Midbrain (tissue), 1 donor: Measurements from ENCODE around the gene WNT2B.

Experiments used
- DNase-seq: peaks from one replicate; lab custom pipeline; 2025; lab: John Stamatoyannopoulos, UW

Gene WNT2B

DNA sequence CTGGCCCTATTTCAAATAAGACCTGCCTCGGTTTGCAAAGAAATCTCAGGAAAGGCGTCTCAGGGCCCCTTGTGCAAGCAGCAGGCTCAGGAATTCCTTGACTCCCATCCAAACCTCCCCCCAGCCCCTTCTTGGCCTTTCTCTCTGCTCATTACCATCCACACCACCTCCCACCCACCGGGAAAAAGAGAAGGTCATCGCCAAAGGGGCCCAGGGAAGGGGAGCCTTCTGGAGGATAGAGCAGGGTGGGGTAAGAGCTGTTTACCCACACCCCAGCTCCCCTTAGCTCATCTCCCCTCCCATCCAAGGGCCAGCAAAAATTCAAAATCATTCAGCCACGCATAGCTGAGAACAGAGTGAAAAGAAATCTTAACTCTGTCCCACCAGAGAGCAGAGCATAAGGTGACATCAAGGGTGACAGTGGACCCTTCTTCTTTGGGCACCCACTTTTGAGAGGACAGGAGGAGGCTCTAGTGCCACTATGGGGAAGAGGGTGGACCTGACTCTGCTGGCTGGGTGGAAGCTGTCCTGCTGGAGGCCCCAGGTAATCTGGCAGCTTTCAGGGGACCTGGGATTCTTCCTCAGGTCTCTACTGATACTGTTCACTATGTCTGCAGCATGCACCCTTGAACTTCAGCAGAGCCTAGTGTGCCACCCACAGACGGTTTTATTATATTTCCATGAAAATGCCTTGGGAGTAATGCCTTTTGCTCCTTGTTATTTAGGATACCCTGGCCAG, 3.9 kb upstream of the WNT2B start:
- DNase-seq: no peak

- no peak for DNase-seq
Observed at GRCh38 chr1:112505400-112505785, 3.4 kb upstream of the WNT2B start.

DNA sequence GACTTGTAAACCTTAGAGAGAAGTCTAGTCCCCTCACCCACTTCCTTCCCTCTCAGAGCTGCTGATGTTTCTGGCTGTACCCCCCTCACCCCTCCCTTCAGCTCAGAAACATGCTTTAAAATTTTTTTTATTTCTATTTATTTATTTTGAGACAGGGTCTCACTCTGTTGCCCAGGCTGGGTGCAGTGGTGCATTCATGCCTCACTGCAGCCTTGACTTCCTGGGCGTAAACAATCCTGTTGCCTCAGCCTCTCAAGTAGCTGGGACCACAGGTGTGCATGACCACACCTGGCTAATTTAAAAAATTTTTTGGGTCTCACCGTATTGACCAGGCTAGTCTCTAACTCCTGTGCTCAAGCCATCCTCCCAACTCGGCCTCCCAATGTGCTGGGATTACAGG, 2.9 kb upstream of the WNT2B start:
- DNase-seq: no peak

DNA sequence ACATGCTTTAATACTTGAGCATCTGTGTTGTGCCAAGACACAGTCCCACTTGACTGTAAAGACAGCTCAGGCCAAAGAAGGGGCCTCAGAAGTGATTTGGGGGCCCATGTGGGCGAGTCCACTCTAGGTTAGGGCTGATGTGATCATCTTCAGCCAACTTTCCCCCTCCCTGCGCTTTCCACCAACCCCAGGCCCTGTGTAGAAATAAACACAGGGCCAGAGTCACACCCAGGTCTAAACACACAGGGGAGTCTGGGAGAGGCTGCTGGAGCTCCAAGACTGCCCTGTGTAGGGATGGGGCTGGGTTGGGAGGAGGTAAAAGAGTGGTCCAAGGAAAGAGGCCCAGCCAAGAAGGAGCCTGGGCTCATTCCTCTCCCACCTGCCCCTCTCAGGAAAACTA, 2.5 kb upstream of the WNT2B start:
- no peak for DNase-seq

DNA sequence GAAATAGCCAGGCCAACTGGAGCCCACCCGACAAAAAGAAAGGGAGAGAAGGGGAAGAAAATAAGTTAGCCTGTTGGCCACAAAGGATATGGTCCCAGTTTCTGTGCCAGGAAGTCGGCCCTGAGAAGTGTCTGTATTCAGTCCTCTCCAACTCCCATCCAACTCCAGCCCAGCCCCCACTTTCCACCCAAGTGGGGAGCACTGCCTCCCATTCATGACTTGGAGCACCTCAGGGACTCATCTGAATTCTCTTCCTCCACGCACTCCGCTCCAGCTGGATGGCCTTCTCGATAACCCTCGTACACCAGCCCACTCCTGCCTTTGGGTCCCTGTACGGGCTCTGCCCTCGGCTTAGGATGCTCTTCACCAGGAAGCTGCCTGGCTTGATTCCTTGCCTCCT, 2.0 kb upstream of the WNT2B start:
- no peak for DNase-seq

DNA sequence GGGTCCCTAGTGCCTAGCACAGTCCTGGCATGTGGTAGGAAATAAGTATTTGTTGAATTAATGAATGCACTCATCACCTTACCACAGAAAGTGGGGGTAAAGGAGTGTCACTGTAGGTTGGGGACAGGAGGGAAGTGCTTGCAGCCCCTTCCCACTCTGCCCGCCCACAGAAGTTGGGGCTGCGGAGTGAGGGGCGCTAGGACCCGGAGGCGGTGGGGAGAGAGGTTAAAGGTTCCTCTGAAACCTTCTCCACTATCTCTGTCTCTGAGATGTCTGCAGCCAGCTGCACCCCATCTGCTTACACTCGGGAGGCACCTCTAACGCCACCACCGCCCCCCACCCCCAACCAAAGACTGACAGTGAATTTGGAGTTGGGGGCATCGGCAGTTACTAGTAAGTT, 1.4 kb upstream of the WNT2B start:
- no peak for DNase-seq

- DNase-seq: no peak
Observed at GRCh38 chr1:112507921-112508277, 866 bp upstream of the WNT2B start.

GRCh38 chr1:112509005-112509659, 367 bp downstream of the WNT2B start:
- no peak for DNase-seq

GRCh38 chr1:112509660-112510178, 954 bp downstream of the WNT2B start:
- no peak for DNase-seq

GRCh38 chr1:112510340-112510739, 1.6 kb downstream of the WNT2B start:
- DNase-seq: no peak

DNA sequence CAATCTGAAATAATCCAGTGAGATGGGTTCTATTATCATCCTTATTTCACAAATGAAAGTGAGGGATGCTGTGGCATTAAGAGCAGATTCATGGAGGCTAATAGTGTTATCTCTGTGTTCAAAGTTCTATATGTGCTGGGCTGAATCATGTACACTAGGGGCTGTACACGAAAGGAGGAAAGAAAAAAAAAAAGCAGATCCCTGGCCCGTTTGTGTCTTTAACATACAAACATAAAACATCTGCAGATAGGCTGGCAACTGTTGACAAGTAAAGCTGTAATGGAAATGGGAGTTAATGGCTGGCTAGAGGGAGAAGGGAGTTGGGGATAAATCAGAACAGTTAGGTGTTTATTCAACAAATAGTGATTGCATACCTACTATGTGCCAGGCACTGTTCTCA, 3.1 kb downstream of the WNT2B start:
- DNase-seq: no peak

DNA sequence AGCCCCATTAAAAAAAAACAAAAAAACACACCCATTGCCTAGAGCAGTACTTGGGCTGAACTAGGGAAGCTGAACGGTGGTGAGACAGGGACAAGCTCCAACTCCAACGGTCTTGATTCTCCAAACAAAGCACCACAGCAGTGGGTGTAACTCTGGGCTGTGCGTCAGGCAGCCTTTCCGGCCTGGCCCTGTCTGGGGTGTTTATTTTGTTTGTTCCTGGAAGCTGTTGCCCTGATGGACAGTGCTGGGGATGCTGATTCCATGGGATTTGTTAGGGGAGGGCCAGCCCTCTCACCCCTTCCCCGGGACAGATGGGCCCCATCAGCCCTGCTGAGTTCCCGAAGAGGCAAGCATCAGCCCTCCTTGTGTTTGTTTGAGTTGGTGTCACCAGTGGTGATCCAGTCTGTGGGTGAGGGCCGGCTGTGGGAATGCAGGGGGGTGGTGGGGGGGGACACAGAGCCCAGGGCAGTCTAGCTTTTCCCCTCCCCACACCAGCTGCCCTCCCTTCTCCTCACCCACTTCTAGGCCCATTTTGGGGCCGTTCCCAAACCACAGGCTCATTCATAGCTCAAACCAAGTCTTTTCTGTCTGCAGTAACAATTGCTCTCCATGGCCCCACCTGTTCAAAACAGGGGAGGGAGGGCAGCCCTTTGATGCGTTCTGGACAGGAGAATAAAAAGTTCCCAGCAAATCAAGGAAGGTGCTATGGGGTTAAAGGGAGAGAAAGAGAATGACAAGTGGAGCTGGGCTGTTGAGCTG, 4.5 kb downstream of the WNT2B start:
- no peak for DNase-seq

- DNase-seq: no peak
Observed at GRCh38 chr1:112514901-112515300, 6.1 kb downstream of the WNT2B start.

GRCh38 chr1:112515311-112516009, 6.7 kb downstream of the WNT2B start:
- DNase-seq: no peak

- DNase-seq: no peak
Observed at GRCh38 chr1:112516141-112516540, 7.4 kb downstream of the WNT2B start.

DNA sequence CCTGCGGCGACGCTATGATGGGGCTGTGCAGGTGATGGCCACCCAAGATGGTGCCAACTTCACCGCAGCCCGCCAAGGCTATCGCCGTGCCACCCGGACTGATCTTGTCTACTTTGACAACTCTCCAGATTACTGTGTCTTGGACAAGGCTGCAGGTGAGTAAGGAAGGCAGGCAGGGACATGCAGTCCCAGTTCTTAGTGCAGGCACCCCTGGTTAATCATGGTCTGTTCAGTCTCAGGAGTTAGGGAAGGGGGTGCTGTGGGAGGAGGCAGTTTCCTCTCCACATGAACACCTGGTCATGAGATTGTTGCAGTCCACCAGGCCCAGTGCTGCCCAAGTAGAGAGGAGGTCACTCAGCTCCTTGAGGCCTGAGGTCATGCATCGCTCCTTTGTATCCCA, 8.5 kb downstream of the WNT2B start:
- no peak for DNase-seq

- DNase-seq: no peak
Observed at GRCh38 chr1:112517646-112518045, 8.9 kb downstream of the WNT2B start.

DNA sequence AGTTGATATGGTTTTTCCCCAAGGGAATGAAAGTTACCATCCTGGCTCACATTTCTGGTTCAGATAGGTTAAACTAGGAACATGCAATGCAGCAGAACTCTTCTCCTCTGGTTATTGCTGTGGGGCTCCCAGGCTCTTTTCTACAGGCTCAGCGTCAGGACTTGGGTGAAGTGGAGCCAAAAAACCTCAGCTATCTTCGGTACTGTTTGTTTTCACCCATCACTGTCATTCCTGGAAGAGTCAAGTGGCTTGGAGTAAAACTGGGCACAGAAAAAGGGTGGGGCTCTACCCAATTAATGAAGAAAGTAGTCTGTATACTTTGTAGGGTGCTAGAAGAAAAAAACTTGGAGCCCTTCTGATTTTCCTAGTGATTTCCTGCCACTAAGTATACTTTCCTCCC, 9.4 kb downstream of the WNT2B start:
- no peak for DNase-seq

DNA sequence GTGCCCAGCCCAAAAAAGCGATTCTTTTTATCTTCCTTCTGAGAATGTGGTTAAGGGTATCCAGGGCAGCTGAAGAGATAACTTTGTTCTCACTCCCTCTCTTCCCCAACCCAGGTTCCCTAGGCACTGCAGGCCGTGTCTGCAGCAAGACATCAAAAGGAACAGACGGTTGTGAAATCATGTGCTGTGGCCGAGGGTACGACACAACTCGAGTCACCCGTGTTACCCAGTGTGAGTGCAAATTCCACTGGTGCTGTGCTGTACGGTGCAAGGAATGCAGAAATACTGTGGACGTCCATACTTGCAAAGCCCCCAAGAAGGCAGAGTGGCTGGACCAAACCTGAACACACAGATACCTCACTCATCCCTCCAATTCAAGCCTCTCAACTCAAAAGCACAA, 11.4 kb downstream of the WNT2B start:
- no peak for DNase-seq

GRCh38 chr1:112522621-112523020, 13.9 kb downstream of the WNT2B start:
- DNase-seq: no peak

DNA sequence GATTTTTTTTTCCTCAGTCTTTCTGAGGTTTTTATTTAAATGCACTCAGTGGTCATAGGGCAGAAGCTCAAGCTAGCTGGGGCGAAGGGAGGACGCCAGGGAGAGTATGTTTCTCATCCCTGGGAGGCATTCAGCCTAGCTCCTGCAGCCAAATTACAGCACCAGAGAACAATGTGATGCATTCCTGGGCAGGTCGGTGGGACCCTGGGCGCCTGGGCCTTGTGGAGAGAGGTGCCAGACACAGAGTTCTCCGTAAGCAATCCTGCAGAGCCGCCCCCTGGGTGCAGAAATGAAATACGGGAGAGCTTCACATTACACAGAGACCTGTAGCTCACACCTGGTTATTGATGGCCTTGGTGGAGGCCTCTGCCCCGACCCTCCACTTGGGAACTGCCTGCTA, 15.5 kb downstream of the WNT2B start:
- DNase-seq: no peak

DNA sequence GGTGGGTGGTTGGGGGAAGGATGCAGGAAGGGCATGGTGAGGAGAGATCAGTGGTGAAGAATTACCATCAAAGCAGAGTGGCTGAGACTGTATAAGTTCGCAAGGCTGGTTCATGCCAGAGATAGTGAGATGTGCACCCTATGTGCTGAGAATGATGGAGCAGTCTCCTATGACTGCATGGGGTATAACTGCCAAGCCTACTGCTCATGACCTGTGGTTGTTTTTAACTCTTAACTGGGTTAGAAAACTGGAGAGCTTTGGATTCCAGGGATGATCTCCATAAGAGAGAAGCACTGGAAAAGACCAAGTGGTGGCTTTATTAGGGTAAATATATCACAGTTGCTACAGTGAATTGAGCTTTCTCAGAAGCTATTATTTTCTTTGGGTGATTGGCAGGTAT, 16.2 kb downstream of the WNT2B start:
- no peak for DNase-seq
